Thoracic aorta (tissue), 2 donors: ENCODE measurements around the gene KREMEN2. TPM values are rescaled to one million over a fixed set of nuclear protein-coding genes. Genes with fewer than 3 reads are reported as not detected.

Source experiments
- ATAC-seq: fragments of 150-250 bp; one replicate; pipeline ENCODE4 v1.8.0; 2017; ENCODE audit warnings: low read depth; ENCODE audit not compliant: insufficient number of reproducible peaks, low FRiP score
- DNase-seq: peaks from one replicate; pipeline ENCODE4 v3.0.0-alpha.2; 2020; ENCODE audit warnings: low spot score
- H3K27ac ChIP-seq, 2 donors: fragments of 200-600 bp; sonication (generic); 1 replicate in 1 of 2; 2 replicates in 1 of 2; pipeline ENCODE4 v1.5.1; 2016; ENCODE audit warnings: mild to moderate bottlenecking in 2 of 2, moderate library complexity in 2 of 2
- H3K27me3 ChIP-seq: fragments of 200-600 bp; sonication (generic); replicated peaks from 2 replicates; pipeline ENCODE4 v1.6.0; 2016; ENCODE audit warnings: mild to moderate bottlenecking; ENCODE audit not compliant: insufficient read depth
- H3K36me3 ChIP-seq: fragments of 200-600 bp; sonication (generic); one replicate; pipeline ENCODE4 v1.5.1; 2016
- H3K4me1 ChIP-seq, 2 donors: fragments of 200-600 bp; sonication (generic); 1 replicate in 1 of 2; 2 replicates in 1 of 2; pipeline versions ENCODE4 v1.5.1 to v1.6.0; 2016; ENCODE audit warnings: low read depth in 2 of 2, mild to moderate bottlenecking in 1 of 2; ENCODE audit not compliant: control insufficient read depth in 1 of 2
- H3K4me3 ChIP-seq: fragments of 200-600 bp; sonication (generic); 2 replicates; pipeline ENCODE4 v1.5.1; 2016; ENCODE audit warnings: mild to moderate bottlenecking
- H3K9me3 ChIP-seq: fragments of 200-600 bp; sonication (generic); 2 replicates; pipeline ENCODE4 v1.5.1; 2016
- CTCF ChIP-seq: fragments of 200-600 bp; sonication (generic); IDR thresholded peaks from one replicate; pipeline ENCODE4 v1.5.1; 2019; ENCODE audit warnings: antibody characterized with exemption
- total RNA-seq, 2 donors: library from RNA; depleted of rRNA; stranded (reverse); fragments of >200 nt; gene quantifications; one replicate each; pipeline versions ENCODE4 v1.1.0 to v1.2.3, GENCODE V29; 2016

The KREMEN2 gene
- total RNA-seq, 2 donors from 2014 or later, result not detected

- TF ChIP-seq CTCF, result no peak
- Histone ChIP-seq H3K4me1 (peaks cover 4 to 20% of the 10 kb centered on the region in 2 donors), H3K36me3 (no peaks in the 10 kb centered on the region), H3K27me3 (no peaks in the 10 kb centered on the region), H3K9me3 (no peaks in the 10 kb centered on the region), H3K4me3 (no peak overlapping the region), H3K27ac (no peak overlapping the region)
- ATAC-seq (no peak), DNase-seq (no peak)
These were observed 21.8 kb downstream of the KREMEN2 start for GRCh38 chr16:2985893-2986355.

GRCh38 chr16:2986623-2987188 lies 22.6 kb downstream of the KREMEN2 start:
- no peak for TF ChIP-seq CTCF
- no peak overlapping the region for H3K4me3 ChIP-seq
- no peaks in the 10 kb centered on the region for H3K36me3 ChIP-seq
- ATAC-seq, result no peak
- DNase-seq, result no peak
- peaks cover 0 to 13% of the 10 kb centered on the region in 2 donors for H3K4me1 ChIP-seq
- H3K27me3 ChIP-seq, result no peaks in the 10 kb centered on the region
- H3K27ac ChIP-seq, result no peak overlapping the region
- H3K9me3 ChIP-seq, result no peaks in the 10 kb centered on the region

- no peaks in the 10 kb centered on the region for H3K27me3 ChIP-seq
- peaks cover 0 to 13% of the 10 kb centered on the region in 2 donors for H3K4me1 ChIP-seq
- TF ChIP-seq CTCF, result no peak
- no peak for ATAC-seq
- no peak overlapping the region for H3K4me3 ChIP-seq
- no peak overlapping the region for H3K27ac ChIP-seq
- DNase-seq, result no peak
- no peaks in the 10 kb centered on the region for H3K9me3 ChIP-seq
- no peaks in the 10 kb centered on the region for H3K36me3 ChIP-seq
These were observed 23.2 kb downstream of the KREMEN2 start for GRCh38 chr16:2987286-2987685.

- no peak overlapping the region for H3K27ac ChIP-seq
- no peaks in the 10 kb centered on the region for H3K36me3 ChIP-seq
- no peaks in the 10 kb centered on the region for H3K9me3 ChIP-seq
- H3K4me1 ChIP-seq, result peaks cover 0 to 13% of the 10 kb centered on the region in 2 donors
- ATAC-seq (no peak), DNase-seq (no peak)
- H3K27me3 ChIP-seq, result no peaks in the 10 kb centered on the region
- no peak for TF ChIP-seq CTCF
- H3K4me3 ChIP-seq, result no peak overlapping the region
These were observed 23.8 kb downstream of the KREMEN2 start for GRCh38 chr16:2987833-2988232.

GRCh38 chr16:2988590-2989099 lies 24.6 kb downstream of the KREMEN2 start:
- Histone ChIP-seq H3K4me1 (peaks cover 0 to 12% of the 10 kb centered on the region in 2 donors), H3K9me3 (no peaks in the 10 kb centered on the region), H3K4me3 (no peak overlapping the region), H3K27me3 (no peaks in the 10 kb centered on the region), H3K36me3 (no peaks in the 10 kb centered on the region), H3K27ac (no peak overlapping the region)
- no peak for TF ChIP-seq CTCF
- no peak for ATAC-seq
- DNase-seq, result no peak
